SK-N-SH (cell line): ENCODE measurements around the gene MUSTN1. TPM values are rescaled to one million over a fixed set of nuclear protein-coding genes. Genes with fewer than 3 reads are reported as not detected.

ENCODE experiments used
- CTCF ChIA-PET: fragments of 300-600, 350-600 bp; formaldehyde crosslinking; extraction: SDS; loops from one replicate; lab custom pipeline; 2021; lab: Yijun Ruan, JAX
- POLR2A ChIA-PET: fragments of 350-600 bp; sonication (Branson Sonifier 250); formaldehyde crosslinking; extraction: SDS; loops from one replicate; lab custom pipeline; 2020; ENCODE audit warnings: antibody characterized with exemption, inconsistent platforms; lab: Yijun Ruan, JAX
- DNase-seq: peaks from one replicate; pipeline ENCODE4 v3.0.0; 2012
- H2AFZ ChIP-seq: fragments of 200-600 bp; sonication (generic); 2 replicates; pipeline ENCODE4 v1.8.1; 2016; ENCODE audit warnings: antibody characterized with exemption, mild to moderate bottlenecking, low read depth
- H3F3A ChIP-seq: fragments of 200-600 bp; sonication (generic); replicated peaks from 2 replicates; pipeline ENCODE3; 2016; ENCODE audit warnings: antibody characterized with exemption, mild to moderate bottlenecking; ENCODE audit not compliant: insufficient read depth
- H3K27ac ChIP-seq, 2 experiments: fragments of 200-500 bp in 1 of 2; fragments of 200-600 bp in 1 of 2; sonication (Bioruptor generic) in 1 of 2; sonication (generic), shearing (Covaris generic) in 1 of 2; 2 replicates each; pipeline versions ENCODE4 v1.5.1 to v1.6.1; 2014 to 2016; ENCODE audit warnings: low read depth in 2 of 2, inconsistent platforms in 1 of 2, low read length in 1 of 2, mild to moderate bottlenecking in 1 of 2, mixed read lengths in 1 of 2
- H3K27me3 ChIP-seq: fragments of 200-600 bp; sonication (generic), shearing (Covaris generic); 2 replicates; pipeline ENCODE4 v1.6.1; 2016; ENCODE audit warnings: mixed run types; ENCODE audit not compliant: insufficient read depth
- H3K36me3 ChIP-seq, 2 experiments: fragments of 200-500 bp in 1 of 2; fragments of 200-600 bp in 1 of 2; sonication (Bioruptor generic) in 1 of 2; sonication (generic) in 1 of 2; replicated peaks in 1 of 2; 2 replicates each; pipeline versions ENCODE3 to v1.5.1; 2014 to 2016; ENCODE audit warnings: low read length in 1 of 2, mild to moderate bottlenecking in 1 of 2; ENCODE audit not compliant: insufficient read depth in 2 of 2, control insufficient read depth in 1 of 2
- H3K4me1 ChIP-seq, 2 experiments: fragments of 200-500 bp in 1 of 2; fragments of 200-600 bp in 1 of 2; sonication (Bioruptor generic) in 1 of 2; sonication (generic), shearing (Covaris generic) in 1 of 2; 2 replicates each; pipeline versions ENCODE4 v1.5.1 to v1.6.1; 2014 to 2016; ENCODE audit warnings: low read depth in 1 of 2, low read length in 1 of 2, mixed run types in 1 of 2; ENCODE audit not compliant: insufficient read depth in 2 of 2, control insufficient read depth in 1 of 2
- H3K4me2 ChIP-seq: fragments of 200-600 bp; sonication (generic), shearing (Covaris generic); 2 replicates; pipeline ENCODE4 v1.6.1; 2017; ENCODE audit warnings: mixed run types
- H3K4me3 ChIP-seq, 2 experiments: fragments of 200-500 bp in 1 of 2; fragments of 200-600 bp in 1 of 2; sonication (Bioruptor generic) in 1 of 2; sonication (generic), shearing (Covaris generic) in 1 of 2; 2 replicates each; pipeline versions ENCODE4 v1.5.1 to v1.8.1; 2014 to 2016; ENCODE audit warnings: low read depth in 2 of 2, inconsistent platforms in 1 of 2, low read length in 1 of 2, mild to moderate bottlenecking in 1 of 2, mixed read lengths in 1 of 2, moderate library complexity in 1 of 2
- H3K79me2 ChIP-seq: fragments of 200-600 bp; sonication (generic); 2 replicates; pipeline ENCODE4 v1.8.1; 2017; ENCODE audit warnings: mild to moderate bottlenecking; ENCODE audit not compliant: insufficient read depth
- H3K9ac ChIP-seq: fragments of 200-600 bp; sonication (generic); 2 replicates; pipeline ENCODE4 v1.6.1; 2017; ENCODE audit warnings: mixed run types
- H3K9me2 ChIP-seq: fragments of 200-600 bp; sonication (generic); 2 replicates; pipeline ENCODE4 v1.6.1; 2017; ENCODE audit warnings: mixed run types
- H3K9me3 ChIP-seq: fragments of 200-600 bp; sonication (generic); 2 replicates; pipeline ENCODE4 v1.6.1; 2017; ENCODE audit warnings: mixed run types, mild to moderate bottlenecking, moderate library complexity
- H4K20me1 ChIP-seq: fragments of 200-600 bp; sonication (generic); 2 replicates; pipeline ENCODE4 v1.6.1; 2017; ENCODE audit warnings: mild to moderate bottlenecking, mixed run types; ENCODE audit not compliant: insufficient read depth
- CTCF ChIP-seq: fragments of 200-600 bp; sonication (generic); IDR thresholded peaks from 2 replicates; pipeline ENCODE4 v1.6.1; 2017; ENCODE audit warnings: antibody characterized with exemption, mild to moderate bottlenecking, moderate library complexity
- ELF1 ChIP-seq: IDR thresholded peaks from 2 replicates; pipeline ENCODE4 v1.4.0; 2012
- EZH2phosphoT487 ChIP-seq: fragments of 200-600 bp; sonication (generic); IDR thresholded peaks from 2 replicates; pipeline ENCODE4 v1.6.1; 2017; ENCODE audit warnings: low read depth, mixed run types, mild to moderate bottlenecking, antibody characterized with exemption, moderate library complexity, borderline replicate concordance
- FOSL2 ChIP-seq: IDR thresholded peaks from 2 replicates; pipeline ENCODE4 v1.4.0; 2012; ENCODE audit warnings: low read depth, mild to moderate bottlenecking, moderate library complexity, borderline replicate concordance
- FOXJ3 ChIP-seq: sonication (generic); formaldehyde crosslinking; IDR thresholded peaks from 2 replicates; pipeline ENCODE4 v1.5.1; 2020; ENCODE audit warnings: mild to moderate bottlenecking, missing genetic modification reagents
- FOXM1 ChIP-seq: IDR thresholded peaks from 2 replicates; pipeline ENCODE4 v1.4.0; 2012; ENCODE audit warnings: low read depth, mild to moderate bottlenecking
- GABPA ChIP-seq: IDR thresholded peaks from 2 replicates; pipeline ENCODE4 v1.4.0; 2012; ENCODE audit warnings: low read depth, mild to moderate bottlenecking
- GATA2 ChIP-seq: sonication (generic); formaldehyde crosslinking; IDR thresholded peaks from 2 replicates; pipeline ENCODE4 v1.5.0; 2020; ENCODE audit warnings: mild to moderate bottlenecking, missing genetic modification reagents
- JUND ChIP-seq: IDR thresholded peaks from 2 replicates; pipeline ENCODE4 v1.4.0; 2012
- MAX ChIP-seq: IDR thresholded peaks from 2 replicates; pipeline ENCODE4 v1.4.0; 2012; ENCODE audit warnings: low read depth
- MEF2A ChIP-seq: IDR thresholded peaks from 2 replicates; pipeline ENCODE4 v1.4.0; 2012; ENCODE audit warnings: low read depth, borderline replicate concordance
- MXI1 ChIP-seq: IDR thresholded peaks from 2 replicates; pipeline ENCODE4 v1.6.1; 2012; ENCODE audit warnings: mild to moderate bottlenecking, low read depth, low read length, improper control_type of control experiment
- NFIC ChIP-seq: IDR thresholded peaks from 2 replicates; pipeline ENCODE4 v1.4.0; 2012; ENCODE audit warnings: borderline replicate concordance
- POLR2AphosphoS5 ChIP-seq: IDR thresholded peaks from 2 replicates; pipeline ENCODE4 v1.6.1; 2012; ENCODE audit warnings: low read depth, low read length
- REST ChIP-seq: IDR thresholded peaks from 2 replicates; pipeline ENCODE4 v1.6.1; 2012; ENCODE audit warnings: mild to moderate bottlenecking, low read depth, low read length, moderate library complexity
- RXRA ChIP-seq: IDR thresholded peaks from 2 replicates; pipeline ENCODE4 v1.4.0; 2012; ENCODE audit warnings: low read depth, mild to moderate bottlenecking, borderline replicate concordance
- SIN3A ChIP-seq: IDR thresholded peaks from 2 replicates; pipeline ENCODE4 v1.6.1; 2012; ENCODE audit warnings: low read depth, mild to moderate bottlenecking, low read length, moderate library complexity, borderline replicate concordance
- USF1 ChIP-seq: IDR thresholded peaks from 2 replicates; pipeline ENCODE4 v1.4.0; 2012; ENCODE audit warnings: low read depth, borderline replicate concordance
- YY1 ChIP-seq: IDR thresholded peaks from 2 replicates; pipeline ENCODE4 v1.4.0; 2012; ENCODE audit warnings: low read depth, mild to moderate bottlenecking
- WGBS: methylation state at CpG from one replicate; pipeline ENCODE4 v1.1.6; 2017; ENCODE audit warnings: low lambda C conversion rate; 5-methylcytosine and 5-hydroxymethylcytosine counted together
- polyA plus RNA-seq, 3 experiments: library from polyadenylated mRNA; depleted of rRNA; stranded (reverse); fragments of >200 nt; gene quantifications; 2 replicates each; pipeline ENCODE4 v1.2.3, GENCODE V29; 2012

Gene MUSTN1
- polyA plus RNA-seq, 1 of the 3 experiments (the other 2 are of a cell fraction): 0.54 TPM

- CTCF ChIA-PET: interaction anchor here (1.2 to 1.6 kb wide), 3 partner anchors 10 to 339 kb away, joined by 3 to 4 read pairs (median 4); no protein-coding TSS in a partner anchor
- no peaks in the 10 kb centered on the region for H3K4me1 ChIP-seq
- no peak overlapping the region for H2AFZ ChIP-seq
- H3K4me3 ChIP-seq: no peak overlapping the region
- 98% methylated on average over 5 of the region's 5 CpGs for WGBS
- H3K9ac ChIP-seq: no peak overlapping the region
- H3K36me3 ChIP-seq: peaks cover 0 to 7% of the 10 kb centered on the region in 2 experiments
- peaks cover 4% of the 10 kb centered on the region; the same call in 1 of the 2 replicates for H3K79me2 ChIP-seq
- TF ChIP-seq FOXJ3 (CRISPR knock-in tag) (no peak), POLR2AphosphoS5 (no peak), GATA2 (CRISPR knock-in tag) (no peak), MAX (no peak), MXI1 (no peak), CTCF (no peak), FOSL2 (no peak), YY1 (no peak), USF1 (no peak), EZH2phosphoT487 (no peak), SIN3A (no peak), GABPA (no peak), MEF2A (no peak), ELF1 (no peak), NFIC (no peak), RXRA (no peak), FOXM1 (no peak)
- DNase-seq: no peak
- H4K20me1 ChIP-seq: no peaks in the 10 kb centered on the region
- H3K9me3 ChIP-seq: no peaks in the 10 kb centered on the region
- no peaks in the 10 kb centered on the region for H3K27me3 ChIP-seq
- no peak overlapping the region for H3K4me2 ChIP-seq
- H3K9me2 ChIP-seq: no peaks in the 10 kb centered on the region
- POLR2A ChIA-PET: no interaction called here
- no peaks in the 10 kb centered on the region for H3F3A ChIP-seq
- H3K27ac ChIP-seq: no peak overlapping the region
Observed at GRCh38 chr3:52856666-52857065, 21.8 kb upstream of the MUSTN1 start.

- H3K27me3 ChIP-seq: no peaks in the 10 kb centered on the region
- H3F3A ChIP-seq: no peaks in the 10 kb centered on the region
- no peak overlapping the region for H2AFZ ChIP-seq
- H3K4me1 ChIP-seq: peaks cover 0 to 3% of the 10 kb centered on the region in 2 experiments; a peak in 1 of 4 replicates
- peaks cover 0 to 18% of the 10 kb centered on the region in 2 experiments for H3K36me3 ChIP-seq
- no peaks in the 10 kb centered on the region for H3K9me2 ChIP-seq
- no peak overlapping the region for H3K4me3 ChIP-seq
- H3K9me3 ChIP-seq: no peaks in the 10 kb centered on the region
- no peak overlapping the region for H3K9ac ChIP-seq
- ChIA-PET POLR2A (interaction anchor here (0.6 kb wide), 1 partner anchor 207 kb away, joined by 3 read pairs; no protein-coding TSS in a partner anchor), CTCF (interaction anchor here (1.1 to 9.8 kb wide), 6 partner anchors 12 to 342 kb away, joined by 3 to 73 read pairs (median 4); no protein-coding TSS in a partner anchor)
- H3K79me2 ChIP-seq: peaks cover 4% of the 10 kb centered on the region; the same call in 1 of the 2 replicates
- 100% methylated on average over 2 of the region's 2 CpGs for WGBS
- H3K27ac ChIP-seq: no peak overlapping the region
- H4K20me1 ChIP-seq: no peaks in the 10 kb centered on the region
- TF ChIP-seq JUND (no peak), FOSL2 (no peak), REST (peak; percentile 89)
- DNase-seq: no peak
- no peak overlapping the region for H3K4me2 ChIP-seq
Observed at GRCh38 chr3:52854013-52854412, 19.2 kb upstream of the MUSTN1 start.
